ENCODE results near the gene NTN1. TPM values are rescaled to one million over a fixed set of nuclear protein-coding genes. Genes with fewer than 3 reads are reported as not detected.

Gene NTN1
- total and polyA plus RNA-seq, 12 donors = 0.12 to 0.84 (median 0.28) TPM

DNA sequence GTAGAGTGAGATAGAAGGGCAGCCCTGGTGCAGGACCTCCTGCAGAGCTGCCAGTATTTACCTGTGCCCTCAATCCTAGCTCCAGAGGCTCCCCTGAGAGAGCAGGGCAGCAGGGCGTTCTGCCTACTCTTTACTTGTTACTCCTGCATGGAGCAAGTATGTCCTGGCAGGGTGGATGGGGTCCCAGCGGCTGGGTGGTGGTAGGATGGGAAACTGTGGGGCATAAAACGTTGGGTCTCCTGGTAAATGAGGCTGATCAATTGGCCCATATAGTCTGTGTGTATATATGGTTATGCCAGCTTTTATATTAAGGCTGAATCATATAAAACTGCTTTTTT, 192.0 kb downstream of the NTN1 start:
- intact Hi-C loops (cut with DNase I) = no loop called here
- WGBS, 4 donors = 70 to 83% (median 73%) methylated on average over 3 of the region's 3 CpGs
- TF ChIP-seq POLR2A (IDR thresholded peaks at IDR 0.05) = no peak
- TF ChIP-seq, protein P1, sequence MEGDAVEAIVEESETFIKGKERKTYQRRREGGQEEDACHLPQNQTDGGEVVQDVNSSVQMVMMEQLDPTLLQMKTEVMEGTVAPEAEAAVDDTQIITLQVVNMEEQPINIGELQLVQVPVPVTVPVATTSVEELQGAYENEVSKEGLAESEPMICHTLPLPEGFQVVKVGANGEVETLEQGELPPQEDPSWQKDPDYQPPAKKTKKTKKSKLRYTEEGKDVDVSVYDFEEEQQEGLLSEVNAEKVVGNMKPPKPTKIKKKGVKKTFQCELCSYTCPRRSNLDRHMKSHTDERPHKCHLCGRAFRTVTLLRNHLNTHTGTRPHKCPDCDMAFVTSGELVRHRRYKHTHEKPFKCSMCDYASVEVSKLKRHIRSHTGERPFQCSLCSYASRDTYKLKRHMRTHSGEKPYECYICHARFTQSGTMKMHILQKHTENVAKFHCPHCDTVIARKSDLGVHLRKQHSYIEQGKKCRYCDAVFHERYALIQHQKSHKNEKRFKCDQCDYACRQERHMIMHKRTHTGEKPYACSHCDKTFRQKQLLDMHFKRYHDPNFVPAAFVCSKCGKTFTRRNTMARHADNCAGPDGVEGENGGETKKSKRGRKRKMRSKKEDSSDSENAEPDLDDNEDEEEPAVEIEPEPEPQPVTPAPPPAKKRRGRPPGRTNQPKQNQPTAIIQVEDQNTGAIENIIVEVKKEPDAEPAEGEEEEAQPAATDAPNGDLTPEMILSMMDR (IDR thresholded peaks at IDR 0.05) = no peak
- H3K27me3 ChIP-seq = no peaks in the 10 kb centered on the region
- no peak overlapping the region for H3K4me3 ChIP-seq
- H3K27ac ChIP-seq = no peak overlapping the region
- H3K36me3 ChIP-seq (replicated peaks in 1 of 2) = no peaks in the 10 kb centered on the region
- no peaks in the 10 kb centered on the region for H3K4me1 ChIP-seq (replicated peaks in 1 of 2)
- peaks cover 0 to 8% (median 0%) of the 10 kb centered on the region in 3 donors for H3K9me3 ChIP-seq (replicated peaks in 1 of 3)
- DNase-seq = no peak

DNA sequence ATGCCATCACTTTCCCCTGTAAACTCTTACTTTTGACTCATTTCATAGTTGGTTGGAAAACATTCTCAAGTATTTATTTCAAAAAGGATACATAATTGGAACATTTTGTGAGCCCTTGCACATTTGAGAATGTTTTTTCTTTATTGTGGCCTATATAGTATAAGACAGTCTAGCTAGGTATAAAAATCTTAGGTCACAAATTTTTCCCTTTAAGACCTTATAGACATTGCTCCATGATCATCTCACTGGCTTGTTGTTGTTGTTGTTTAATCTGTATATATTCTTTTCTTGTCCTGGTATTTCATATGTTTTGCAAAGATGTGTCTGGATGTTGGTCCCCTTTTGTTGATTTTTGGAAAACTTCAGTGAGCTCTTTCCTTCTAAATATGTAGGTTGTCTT, 194.2 kb downstream of the NTN1 start:
- H3K9me3 ChIP-seq (replicated peaks in 1 of 3) = peaks cover 0 to 8% (median 0%) of the 10 kb centered on the region in 3 donors
- H3K27me3 ChIP-seq = no peaks in the 10 kb centered on the region
- no peak overlapping the region for H3K4me3 ChIP-seq
- intact Hi-C loops (cut with DNase I) = no loop called here
- DNase-seq = no peak
- no peak for TF ChIP-seq POLR2A (IDR thresholded peaks at IDR 0.05)
- TF ChIP-seq, protein P1 (IDR thresholded peaks at IDR 0.05) = no peak
- H3K36me3 ChIP-seq (replicated peaks in 1 of 2) = no peaks in the 10 kb centered on the region
- no peak overlapping the region for H3K27ac ChIP-seq
- no peaks in the 10 kb centered on the region for H3K4me1 ChIP-seq (replicated peaks in 1 of 2)

DNA sequence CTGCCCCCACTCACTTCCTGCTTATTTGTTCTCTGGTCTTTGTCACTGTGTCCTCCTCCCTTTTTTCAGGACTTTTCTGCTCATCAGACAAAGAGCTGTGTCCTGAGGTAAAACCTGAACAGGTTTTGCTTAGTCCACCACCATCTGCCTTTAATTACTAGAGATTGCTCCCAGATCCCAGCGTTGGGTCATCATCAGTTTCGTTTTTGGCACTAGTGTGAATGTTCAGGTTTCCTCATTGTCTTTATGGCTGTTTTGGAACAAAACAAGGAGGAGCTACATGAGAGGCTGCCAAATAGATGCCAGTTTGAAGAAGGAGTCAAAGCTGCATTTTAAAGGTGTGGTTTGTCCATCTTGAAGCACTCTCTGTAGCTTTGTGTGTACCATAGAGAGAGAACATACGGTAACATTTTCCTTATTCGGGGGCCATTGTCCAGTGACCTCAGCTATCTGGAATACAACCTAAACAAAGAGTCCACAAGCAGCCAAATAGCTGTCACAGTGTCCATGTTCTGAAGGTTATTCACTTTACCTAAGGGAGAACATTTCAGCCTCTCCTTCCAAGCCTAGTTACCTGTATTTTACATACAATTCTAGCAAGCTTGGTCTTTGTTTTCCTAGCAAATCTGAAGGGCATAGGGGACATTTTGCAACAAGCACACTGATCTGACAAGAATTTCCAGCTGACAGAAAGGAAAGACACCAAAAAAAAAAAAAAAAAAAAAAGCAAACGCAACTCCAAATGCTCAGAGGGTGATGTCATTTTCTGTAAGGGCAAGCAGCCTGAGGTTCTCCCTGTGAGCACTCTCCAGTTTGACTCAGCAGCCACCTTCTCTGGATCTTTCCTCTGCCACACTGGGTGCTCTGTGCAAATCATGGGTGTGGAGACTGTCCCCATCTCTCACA, 196.1 kb downstream of the NTN1 start:
- no peaks in the 10 kb centered on the region for H3K27me3 ChIP-seq
- peak overlapping the region in 1 of 5 donors; percentile 62 for H3K27ac ChIP-seq
- intact Hi-C loops (cut with DNase I) = no loop called here
- WGBS, 4 donors = 44 to 53% (median 48%) methylated on average over 5 of the region's 5 CpGs
- no peak for TF ChIP-seq POLR2A (IDR thresholded peaks at IDR 0.05)
- TF ChIP-seq, protein P1 (IDR thresholded peaks at IDR 0.05) = no peak
- peaks cover 0 to 8% (median 0%) of the 10 kb centered on the region in 3 donors for H3K9me3 ChIP-seq (replicated peaks in 1 of 3)
- no peaks in the 10 kb centered on the region for H3K36me3 ChIP-seq (replicated peaks in 1 of 2)
- DNase-seq = peak in 3 of 7 donors; percentile 39 to 52 (median 46)
- H3K4me3 ChIP-seq = no peak overlapping the region
- no peaks in the 10 kb centered on the region for H3K4me1 ChIP-seq (replicated peaks in 1 of 2)

DNA sequence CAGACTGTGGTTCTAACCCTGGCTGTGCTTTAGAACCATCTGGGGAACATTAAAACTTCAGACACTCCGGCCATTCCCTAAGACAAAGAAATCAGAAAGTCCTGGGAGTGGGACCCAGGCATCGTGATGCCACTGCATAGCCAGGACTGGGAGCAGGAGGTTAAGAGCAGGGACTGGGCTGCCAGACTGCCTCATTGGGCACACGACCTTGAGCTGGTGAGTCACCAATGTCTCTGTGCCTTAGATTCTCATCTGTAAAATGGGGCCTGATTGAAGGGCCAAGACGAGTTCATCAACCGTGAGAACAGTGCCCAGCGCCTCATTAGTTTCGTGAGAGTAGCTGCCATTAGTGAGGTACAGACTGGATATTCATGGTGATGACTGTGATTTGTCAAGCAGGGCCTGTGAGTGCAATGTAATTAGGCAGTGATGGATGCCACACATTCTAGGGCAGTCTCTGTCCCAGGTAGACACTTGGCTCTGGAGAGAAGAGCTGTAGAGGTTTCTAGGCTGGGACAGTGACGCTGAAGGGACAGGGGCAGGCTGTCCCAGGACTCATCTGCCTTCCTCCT, 196.8 kb downstream of the NTN1 start:
- intact Hi-C loops (cut with DNase I) = no loop called here
- whole genome bisulfite sequencing, 4 donors = 73 to 90% (median 76%) methylated on average over 3 to 8 of the region's 8 CpGs
- no peaks in the 10 kb centered on the region for H3K4me1 ChIP-seq (replicated peaks in 1 of 2)
- DNase-seq = no peak
- no peaks in the 10 kb centered on the region for H3K36me3 ChIP-seq (replicated peaks in 1 of 2)
- H3K9me3 ChIP-seq (replicated peaks in 1 of 3) = peaks cover 0 to 8% (median 0%) of the 10 kb centered on the region in 3 donors
- H3K27ac ChIP-seq = peak overlapping the region in 1 of 5 donors; percentile 62
- no peak overlapping the region for H3K4me3 ChIP-seq
- H3K27me3 ChIP-seq = no peaks in the 10 kb centered on the region
- TF ChIP-seq, protein P1 (IDR thresholded peaks at IDR 0.05) = no peak
- TF ChIP-seq POLR2A (IDR thresholded peaks at IDR 0.05) = no peak

Measured in adrenal gland (tissue), 12 donors.